ENCODE data around the gene NPBWR2.
"Not testable (repeated sequence)": the region's sequence is repeated elsewhere in the genome, so short reads cannot be mapped to it uniquely, and the experiment has no call there.

The NPBWR2 gene

GRCh38 chr20:64102647-64103354 lies 4.6 kb downstream of the NPBWR2 start:
- DNase-seq (ENCODE audit: low read depth) = no peak

GRCh38 chr20:64101731-64102621 lies 5.4 kb downstream of the NPBWR2 start:
- peak; percentile 51 for DNase-seq (ENCODE audit: low read depth)

GRCh38 chr20:64100946-64101688 lies 6.2 kb downstream of the NPBWR2 start:
- no peak for DNase-seq (ENCODE audit: low read depth)

GRCh38 chr20:64100566-64100888 lies 6.8 kb downstream of the NPBWR2 start:
- DNase-seq (ENCODE audit: low read depth) = no peak

- DNase-seq (ENCODE audit: low read depth) = no peak
These were observed 7.3 kb downstream of the NPBWR2 start for GRCh38 chr20:64099880-64100565.

GRCh38 chr20:64099086-64099786 lies 8.1 kb downstream of the NPBWR2 start:
- DNase-seq (ENCODE audit: low read depth) = no peak

GRCh38 chr20:64098471-64099013 lies 8.8 kb downstream of the NPBWR2 start:
- no peak for DNase-seq (ENCODE audit: low read depth)

- no peak for DNase-seq (ENCODE audit: low read depth)
These were observed 10.8 kb downstream of the NPBWR2 start for GRCh38 chr20:64096535-64096934.

- DNase-seq (ENCODE audit: low read depth) = no peak
These were observed 11.4 kb downstream of the NPBWR2 start for GRCh38 chr20:64095927-64096326.

GRCh38 chr20:64095455-64095854 lies 11.9 kb downstream of the NPBWR2 start:
- DNase-seq (ENCODE audit: low read depth) = no peak

GRCh38 chr20:64093013-64093503 lies 14.3 kb downstream of the NPBWR2 start:
- DNase-seq (ENCODE audit: low read depth) = no peak

GRCh38 chr20:64092258-64093012 lies 14.9 kb downstream of the NPBWR2 start:
- DNase-seq (ENCODE audit: low read depth) = no peak

GRCh38 chr20:64091770-64092169 lies 15.6 kb downstream of the NPBWR2 start:
- no peak for DNase-seq (ENCODE audit: low read depth)

GRCh38 chr20:64091340-64091739 lies 16.0 kb downstream of the NPBWR2 start:
- no peak for DNase-seq (ENCODE audit: low read depth)

GRCh38 chr20:64090165-64090564 lies 17.2 kb downstream of the NPBWR2 start:
- DNase-seq (ENCODE audit: low read depth) = no peak

- not testable (repeated sequence) for DNase-seq (ENCODE audit: low read depth)
These were observed 18.8 kb downstream of the NPBWR2 start for GRCh38 chr20:64088586-64088985.

GRCh38 chr20:64087226-64087825 lies 20.0 kb downstream of the NPBWR2 start:
- DNase-seq (ENCODE audit: low read depth) = not testable (repeated sequence)

- no peak for DNase-seq (ENCODE audit: low read depth)
These were observed 20.6 kb downstream of the NPBWR2 start for GRCh38 chr20:64086801-64087200.

GRCh38 chr20:64084685-64085152 lies 22.6 kb downstream of the NPBWR2 start:
- DNase-seq (ENCODE audit: low read depth) = no peak
